HG02571 (cell line): ENCODE results near the gene MINDY4.

Source experiments
- ATAC-seq: cut with Tn5 transposase; IDR thresholded peaks from one replicate; pipeline ENCODE4 v1.9.1; 2021; ENCODE audit warnings: mild to moderate bottlenecking, moderate library complexity; ENCODE audit not compliant: unreplicated experiment

MINDY4 gene

DNA sequence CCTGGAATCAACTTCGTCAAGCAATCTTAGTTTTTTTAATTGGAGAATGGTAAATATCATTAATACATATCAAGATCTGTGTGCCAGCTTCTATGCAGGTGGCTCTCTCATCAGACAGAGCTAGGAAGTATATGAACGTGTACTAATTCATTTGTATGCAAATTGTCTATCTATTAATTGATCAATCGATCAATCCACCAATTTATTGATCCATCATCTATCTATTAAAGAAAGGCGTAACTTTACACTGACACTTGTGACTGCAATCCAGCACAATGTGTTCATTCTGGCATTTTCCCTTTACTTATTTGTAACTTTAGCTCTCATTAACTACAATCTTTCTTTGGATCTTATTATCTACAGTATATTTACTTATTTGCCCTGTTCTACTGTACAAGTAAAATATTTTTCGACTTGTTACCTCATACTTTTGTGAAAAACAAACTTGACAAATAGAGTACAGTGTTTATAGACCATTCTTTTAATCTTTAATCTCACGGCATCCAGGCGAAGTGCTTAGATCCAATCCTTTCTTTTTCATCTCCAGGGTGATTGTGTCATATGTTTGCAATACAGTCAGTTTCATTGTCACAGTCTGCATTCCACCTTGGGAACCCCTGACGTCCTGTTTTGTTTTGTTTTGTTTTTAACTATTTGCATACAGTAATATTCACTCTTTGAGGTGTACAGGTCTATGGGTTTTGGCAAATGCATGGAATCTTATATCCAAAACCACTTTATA, 170.5 kb downstream of the MINDY4 start:
- ATAC-seq: no peak
